ENCODE measurements around the gene RNF38.

DNA sequence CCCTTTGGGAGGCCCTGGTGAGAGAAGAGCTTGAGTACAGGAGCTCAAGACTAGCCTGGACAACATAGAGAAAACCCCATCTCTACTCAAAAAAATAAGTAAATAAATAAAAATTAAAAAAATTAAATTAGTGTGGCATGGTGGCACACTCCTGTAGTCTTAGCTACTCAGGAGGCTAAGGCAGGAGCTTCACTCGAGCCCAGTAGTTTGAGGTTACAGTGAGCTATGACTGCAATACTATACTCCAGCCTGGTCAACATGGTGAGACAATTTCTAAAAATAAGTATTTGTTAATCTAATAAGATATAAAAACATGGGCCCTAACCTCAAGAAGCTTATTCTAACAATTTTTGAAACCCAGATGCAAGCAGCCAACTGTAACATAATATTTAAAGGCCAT is 7.6 kb downstream of the RNF38 start:
- TF ChIP-seq POLR2A (IDR thresholded peaks at IDR 0.05) (no peak), CTCF (IDR thresholded peaks at IDR 0.05) (no peak)
